Measurements from ENCODE around the gene CACNA1I. TPM values are rescaled to one million over a fixed set of nuclear protein-coding genes. Genes with fewer than 3 reads are reported as not detected.
"Not testable (repeated sequence)": the region's sequence is repeated elsewhere in the genome, so short reads cannot be mapped to it uniquely, and the experiment has no call there.

The CACNA1I gene
- total RNA-seq, 2 donors from 2014 or later, result 20.3 to 27.9 TPM

DNA sequence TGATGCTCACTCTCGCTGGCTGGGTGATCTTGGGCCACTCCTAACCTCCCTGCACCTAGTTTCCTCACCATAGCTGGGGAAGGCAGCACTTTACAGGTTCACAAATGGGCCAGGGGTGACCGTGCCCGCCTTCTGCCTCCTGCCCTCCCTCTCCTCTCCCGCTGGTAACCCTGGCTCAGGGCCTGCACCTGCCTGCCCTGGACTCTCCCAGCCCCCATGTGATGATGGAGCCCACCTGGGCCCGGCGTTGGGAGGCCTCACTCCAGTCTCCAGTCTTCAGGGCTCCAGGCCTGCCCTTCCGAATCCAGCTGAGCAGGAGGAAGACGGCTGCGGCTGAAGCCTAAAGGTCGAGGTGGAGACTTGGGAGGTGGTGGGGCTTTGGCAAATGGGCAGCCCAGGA lies 152.9 kb downstream of the CACNA1I start:
- peaks cover 7% of the 10 kb centered on the region for H3K4me1 Mint-ChIP-seq
- DNase-seq, result no peak
- no peaks in the 10 kb centered on the region for H3K36me3 Mint-ChIP-seq (ENCODE audit: low read depth)
- no peak overlapping the region for H3K27ac Mint-ChIP-seq
- no peak for ATAC-seq
- no peaks in the 10 kb centered on the region for H3K27me3 Mint-ChIP-seq
- H3K4me3 Mint-ChIP-seq, result no peak overlapping the region
- no peaks in the 10 kb centered on the region for H3K9me3 ChIP-seq (ENCODE audit: control insufficient read depth, low read length, poor library complexity, severe bottlenecking)

DNA sequence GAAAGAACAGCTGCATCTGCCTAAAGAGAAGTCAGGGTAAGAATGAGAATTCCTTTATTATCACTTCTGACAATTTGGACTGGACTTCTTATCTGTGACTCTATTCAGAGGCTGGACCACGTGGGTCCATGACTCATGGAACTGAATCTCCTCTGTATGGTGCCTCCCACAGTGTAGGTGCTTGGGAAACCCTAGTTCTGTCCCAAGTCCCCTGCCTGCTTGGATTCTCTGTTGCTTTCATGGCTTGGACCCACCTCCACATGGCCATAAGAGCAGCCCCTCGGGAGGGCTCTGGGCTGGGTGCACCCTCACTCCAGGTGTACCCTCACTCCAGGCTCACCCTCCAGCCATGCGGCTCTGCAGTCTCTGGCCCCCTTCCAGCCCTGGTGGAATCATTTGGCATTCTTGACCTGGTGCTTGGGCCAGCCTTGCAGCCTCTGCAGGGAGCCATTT lies 153.4 kb downstream of the CACNA1I start:
- DNase-seq (no peak), ATAC-seq (no peak)
- H3K9me3 ChIP-seq (ENCODE audit: control insufficient read depth, low read length, poor library complexity, severe bottlenecking), result no peaks in the 10 kb centered on the region
- no peaks in the 10 kb centered on the region for H3K27me3 Mint-ChIP-seq
- no peak overlapping the region for H3K27ac Mint-ChIP-seq
- no peak overlapping the region for H3K4me3 Mint-ChIP-seq
- H3K36me3 Mint-ChIP-seq (ENCODE audit: low read depth), result no peaks in the 10 kb centered on the region
- peaks cover 7% of the 10 kb centered on the region for H3K4me1 Mint-ChIP-seq

DNA sequence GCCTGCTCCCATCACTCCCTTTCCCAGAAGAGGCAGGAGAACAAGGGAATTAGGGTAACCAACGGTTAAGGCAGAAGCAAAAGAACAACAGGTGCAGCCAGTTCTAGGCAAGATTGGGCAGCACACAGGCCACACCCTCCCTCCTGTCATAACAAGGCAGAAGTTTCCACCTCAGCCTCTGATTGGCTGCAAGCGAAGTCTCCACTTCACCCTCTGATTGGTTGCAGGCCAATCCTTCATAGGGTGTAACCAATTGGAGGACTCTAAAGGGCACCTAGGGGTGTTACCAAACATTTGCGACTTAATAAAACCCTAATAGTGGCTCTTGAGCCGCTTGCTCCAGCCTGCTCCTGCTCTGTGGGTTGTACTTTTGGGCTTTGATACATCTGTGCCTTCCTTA lies 153.8 kb downstream of the CACNA1I start:
- no peak overlapping the region for H3K27ac Mint-ChIP-seq
- H3K36me3 Mint-ChIP-seq (ENCODE audit: low read depth), result no peaks in the 10 kb centered on the region
- no peaks in the 10 kb centered on the region for H3K27me3 Mint-ChIP-seq
- DNase-seq (no peak), ATAC-seq (no peak)
- peaks cover 7% of the 10 kb centered on the region for H3K4me1 Mint-ChIP-seq
- no peak overlapping the region for H3K4me3 Mint-ChIP-seq
- no peaks in the 10 kb centered on the region for H3K9me3 ChIP-seq (ENCODE audit: control insufficient read depth, low read length, poor library complexity, severe bottlenecking)

DNA sequence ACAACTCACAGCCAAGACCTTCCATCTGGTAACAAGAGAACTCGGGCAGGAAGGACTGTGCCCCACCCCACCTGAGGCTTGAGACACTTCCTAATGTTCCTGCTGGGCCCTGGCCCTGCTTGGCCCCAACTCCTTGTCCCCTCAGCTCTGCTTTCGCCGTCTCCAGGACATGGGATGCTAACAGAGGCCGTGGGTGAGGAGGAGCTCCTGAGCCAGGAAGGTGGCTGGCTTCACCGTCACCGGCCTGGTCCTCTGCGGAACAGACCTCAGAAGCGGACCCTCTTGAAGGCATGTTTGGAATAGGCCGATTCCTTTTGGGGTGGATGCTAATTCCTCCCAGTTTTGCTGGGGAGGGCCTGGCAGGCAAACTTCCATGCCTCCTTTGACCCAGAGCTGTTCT lies 154.3 kb downstream of the CACNA1I start:
- Mint-ChIP-seq H3K27ac (no peak overlapping the region), H3K36me3 (ENCODE audit: low read depth) (no peaks in the 10 kb centered on the region), H3K4me3 (no peak overlapping the region), H3K27me3 (no peaks in the 10 kb centered on the region), H3K4me1 (peaks cover 7% of the 10 kb centered on the region)
- ATAC-seq (no peak), DNase-seq (no peak)
- H3K9me3 ChIP-seq (ENCODE audit: control insufficient read depth, low read length, poor library complexity, severe bottlenecking), result no peaks in the 10 kb centered on the region

DNA sequence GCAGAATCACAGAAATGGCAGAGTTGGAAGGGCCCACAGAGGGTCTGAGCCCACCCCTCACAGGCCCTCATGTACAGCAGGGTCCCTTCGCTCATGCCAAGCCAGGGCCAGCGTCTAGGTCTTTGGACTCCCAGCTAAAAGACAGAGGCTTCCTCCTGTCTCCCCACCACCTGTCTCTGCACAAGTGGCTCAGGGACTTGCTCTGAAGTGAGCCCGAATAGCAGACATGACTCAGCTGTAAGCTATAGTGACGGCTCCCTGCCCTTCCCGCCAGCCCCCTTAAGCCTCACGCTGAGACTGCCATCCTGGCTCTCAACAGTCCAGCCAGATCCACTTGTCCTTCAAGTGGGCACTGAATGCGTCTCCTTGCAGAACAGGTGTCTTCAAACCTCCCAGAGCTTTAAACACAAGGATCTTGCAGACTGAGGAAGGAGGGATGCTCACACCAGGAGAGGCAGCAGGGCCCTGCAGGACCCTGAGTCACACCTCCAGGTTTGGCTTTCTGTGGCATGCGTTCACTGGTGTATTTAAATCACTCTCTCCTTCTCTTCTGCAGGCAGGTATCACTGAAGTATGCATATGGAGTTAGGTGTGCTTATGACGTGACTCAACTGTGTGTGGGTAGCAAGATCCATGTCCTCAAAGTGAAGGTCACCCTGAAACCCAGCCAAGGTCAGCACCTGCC lies 154.9 kb downstream of the CACNA1I start:
- DNase-seq (no peak), ATAC-seq (no peak)
- no peak overlapping the region for H3K4me3 Mint-ChIP-seq
- no peaks in the 10 kb centered on the region for H3K36me3 Mint-ChIP-seq (ENCODE audit: low read depth)
- H3K27me3 Mint-ChIP-seq, result no peaks in the 10 kb centered on the region
- peaks cover 5% of the 10 kb centered on the region for H3K4me1 Mint-ChIP-seq
- no peaks in the 10 kb centered on the region for H3K9me3 ChIP-seq (ENCODE audit: control insufficient read depth, low read length, poor library complexity, severe bottlenecking)
- no peak overlapping the region for H3K27ac Mint-ChIP-seq

DNA sequence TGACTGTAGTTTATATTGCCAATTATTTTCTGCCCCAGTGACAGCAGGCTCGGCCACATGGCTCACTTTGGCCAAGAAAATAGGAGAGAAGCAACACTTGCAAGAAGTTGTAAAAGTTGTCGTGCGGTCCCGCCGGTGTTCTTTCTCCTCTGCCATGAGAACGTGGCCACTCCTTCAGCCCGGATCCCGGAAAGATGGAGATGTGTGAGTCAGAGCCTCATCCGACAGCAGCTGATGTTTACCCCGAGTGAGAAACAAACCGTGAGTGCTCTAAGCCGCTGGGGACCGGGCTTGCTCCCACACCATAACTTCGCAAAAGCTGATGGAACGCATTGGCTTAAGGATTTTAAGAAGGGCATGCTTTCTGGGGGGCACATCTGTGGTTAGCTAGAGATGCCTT lies 157.0 kb downstream of the CACNA1I start:
- no peak for ATAC-seq
- no peaks in the 10 kb centered on the region for H3K36me3 Mint-ChIP-seq (ENCODE audit: low read depth)

DNA sequence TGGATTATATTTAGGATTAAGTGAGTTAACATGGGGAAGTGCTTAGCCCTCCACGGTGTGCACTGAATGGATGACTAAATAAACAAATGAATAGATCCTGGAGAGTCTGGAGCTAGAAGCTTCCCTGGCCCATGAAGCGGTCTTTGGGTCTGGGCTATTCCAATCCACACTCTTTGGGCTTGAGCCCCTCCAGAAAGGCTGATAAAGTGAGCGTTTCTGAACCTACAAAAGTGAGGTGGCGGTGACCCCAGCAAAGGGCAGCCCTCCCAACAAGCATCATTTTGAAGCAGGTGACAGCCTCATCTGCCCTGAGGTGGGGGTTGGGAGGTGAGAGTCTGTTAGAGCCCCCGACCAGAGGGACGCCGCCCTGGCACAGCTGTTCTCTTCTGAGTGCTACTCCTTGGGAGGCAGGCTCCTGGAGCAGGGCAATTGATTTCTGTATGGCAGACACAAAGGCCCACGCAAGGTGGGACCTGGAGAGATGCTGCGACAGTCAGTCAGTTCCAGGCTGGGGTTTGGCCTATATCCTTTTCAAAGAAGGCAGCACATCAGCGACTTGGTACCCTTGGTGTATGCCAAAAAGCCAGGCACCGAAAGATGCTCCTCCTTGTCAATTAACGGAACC lies 157.8 kb downstream of the CACNA1I start:
- no peaks in the 10 kb centered on the region for H3K9me3 ChIP-seq (ENCODE audit: control insufficient read depth, low read length, poor library complexity, severe bottlenecking)
- no peaks in the 10 kb centered on the region for H3K4me1 Mint-ChIP-seq
- DNase-seq, result no peak

More for the DNA sequence above, 157.0 kb downstream of the CACNA1I start:
- H3K27ac Mint-ChIP-seq, result no peak overlapping the region
- H3K4me1 Mint-ChIP-seq, result no peaks in the 10 kb centered on the region
- DNase-seq, result no peak
- no peak overlapping the region for H3K4me3 Mint-ChIP-seq
- no peaks in the 10 kb centered on the region for H3K9me3 ChIP-seq (ENCODE audit: control insufficient read depth, low read length, poor library complexity, severe bottlenecking)
- peaks cover under 1% of the 10 kb centered on the region for H3K27me3 Mint-ChIP-seq

DNA sequence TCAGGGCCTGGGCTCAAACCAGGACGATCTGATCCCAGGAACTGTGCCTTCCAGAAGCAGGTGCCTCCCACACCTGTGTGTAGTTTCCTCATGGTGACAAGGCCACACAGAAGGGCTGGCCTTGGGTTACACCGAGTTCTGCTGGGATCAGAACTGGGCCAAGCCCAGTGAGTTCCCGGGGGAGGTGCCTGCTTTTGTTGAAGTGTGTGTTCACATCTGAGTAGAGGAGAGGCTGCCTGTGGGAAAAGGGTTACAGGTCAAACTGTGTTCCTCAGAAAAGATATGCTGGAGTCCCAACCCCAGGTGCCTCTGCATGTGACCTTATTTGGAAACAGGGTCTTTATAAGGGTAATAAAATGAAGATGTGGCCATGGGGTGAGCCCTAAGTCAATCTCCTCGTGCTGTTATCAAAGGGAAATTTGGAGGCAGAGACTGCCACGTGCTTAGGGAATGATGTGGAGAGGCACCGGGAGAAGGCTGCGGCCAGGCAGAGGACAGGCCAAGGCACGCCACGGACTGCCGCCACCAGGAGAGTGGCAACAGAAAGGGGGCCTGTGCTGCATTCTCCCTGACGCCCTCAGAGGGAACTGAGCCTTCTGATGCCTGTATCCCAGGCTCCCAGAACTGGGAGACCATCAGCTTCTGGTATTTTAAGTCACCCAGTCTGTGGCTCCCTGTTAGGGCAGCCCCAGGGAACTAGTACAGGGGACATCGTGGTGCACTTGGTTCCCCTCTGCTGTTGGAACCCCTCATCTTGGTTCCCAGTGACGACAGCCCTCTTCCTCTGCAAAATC lies 158.8 kb downstream of the CACNA1I start:
- Mint-ChIP-seq H3K27me3 (peaks cover 9% of the 10 kb centered on the region), H3K4me1 (no peaks in the 10 kb centered on the region), H3K27ac (no peak overlapping the region), H3K4me3 (no peak overlapping the region), H3K36me3 (ENCODE audit: low read depth) (no peaks in the 10 kb centered on the region)
- ATAC-seq, result no peak
- no peaks in the 10 kb centered on the region for H3K9me3 ChIP-seq (ENCODE audit: control insufficient read depth, low read length, poor library complexity, severe bottlenecking)
- no peak for DNase-seq

More for the DNA sequence above, 157.8 kb downstream of the CACNA1I start:
- H3K27ac Mint-ChIP-seq, result no peak overlapping the region
- no peak for ATAC-seq
- no peaks in the 10 kb centered on the region for H3K36me3 Mint-ChIP-seq (ENCODE audit: low read depth)
- no peak overlapping the region for H3K4me3 Mint-ChIP-seq
- peaks cover 9% of the 10 kb centered on the region for H3K27me3 Mint-ChIP-seq

DNA sequence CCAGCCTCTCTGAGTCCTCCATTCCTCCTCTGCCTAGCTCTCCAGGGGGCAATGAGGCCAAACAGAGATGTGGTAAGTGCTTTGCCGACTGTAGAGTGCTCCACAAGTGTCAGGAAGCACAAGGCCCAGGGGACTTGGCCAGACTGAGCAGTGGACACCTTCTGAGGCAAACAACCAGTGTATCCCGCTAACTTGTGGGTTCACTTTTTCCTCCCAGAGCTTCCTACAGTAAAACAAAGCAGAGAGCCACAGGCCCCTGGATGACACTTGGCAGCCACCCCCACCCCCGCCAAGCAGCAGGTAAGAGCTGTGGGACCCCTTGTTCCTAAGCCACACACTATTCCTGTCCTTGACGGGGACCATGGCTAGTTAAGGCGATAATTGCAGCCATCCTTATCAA lies 160.9 kb downstream of the CACNA1I start:
- ATAC-seq, result no peak

DNA sequence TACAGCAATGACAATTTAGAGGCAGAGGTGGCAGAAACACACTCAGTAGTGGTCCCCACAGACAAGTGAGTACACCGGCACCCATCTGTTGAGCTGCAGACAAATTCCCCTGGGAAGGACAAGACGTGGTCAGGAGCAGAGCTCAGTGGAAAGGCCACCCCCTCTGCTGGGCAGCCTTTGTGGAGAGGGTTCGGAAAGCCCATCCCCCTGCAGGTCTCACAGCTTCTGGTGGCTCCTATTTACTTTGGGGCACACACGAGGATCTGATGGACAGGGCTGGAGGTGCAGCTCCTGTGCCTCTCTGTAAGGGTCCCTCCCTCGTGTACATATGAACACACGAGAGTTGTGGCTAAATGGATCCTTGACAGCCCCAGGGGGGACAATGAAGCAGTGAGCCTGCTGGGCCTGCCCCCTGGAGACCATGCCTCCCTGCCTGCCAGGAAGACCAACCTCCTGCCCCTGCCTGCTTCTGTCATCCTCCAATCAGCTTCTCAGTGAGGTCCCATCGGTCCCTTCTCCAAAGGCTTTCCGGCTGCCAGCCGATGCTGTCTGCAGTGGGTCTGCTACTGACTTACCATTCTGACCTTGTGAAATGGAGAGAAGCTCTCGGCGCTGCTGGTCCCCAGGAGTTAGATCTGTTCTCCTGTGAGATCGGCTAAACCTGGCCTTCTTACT lies 161.5 kb downstream of the CACNA1I start:
- Mint-ChIP-seq H3K4me1 (no peaks in the 10 kb centered on the region), H3K4me3 (no peak overlapping the region), H3K36me3 (ENCODE audit: low read depth) (no peaks in the 10 kb centered on the region), H3K27ac (no peak overlapping the region), H3K27me3 (peaks cover 21% of the 10 kb centered on the region)
- no peaks in the 10 kb centered on the region for H3K9me3 ChIP-seq (ENCODE audit: control insufficient read depth, low read length, poor library complexity, severe bottlenecking)
- ATAC-seq, result no peak
- no peak for DNase-seq

More for the DNA sequence above, 160.9 kb downstream of the CACNA1I start:
- Mint-ChIP-seq H3K27me3 (peaks cover 18% of the 10 kb centered on the region), H3K4me1 (no peaks in the 10 kb centered on the region), H3K27ac (no peak overlapping the region), H3K36me3 (ENCODE audit: low read depth) (no peaks in the 10 kb centered on the region), H3K4me3 (no peak overlapping the region)
- no peaks in the 10 kb centered on the region for H3K9me3 ChIP-seq (ENCODE audit: control insufficient read depth, low read length, poor library complexity, severe bottlenecking)
- DNase-seq, result no peak

DNA sequence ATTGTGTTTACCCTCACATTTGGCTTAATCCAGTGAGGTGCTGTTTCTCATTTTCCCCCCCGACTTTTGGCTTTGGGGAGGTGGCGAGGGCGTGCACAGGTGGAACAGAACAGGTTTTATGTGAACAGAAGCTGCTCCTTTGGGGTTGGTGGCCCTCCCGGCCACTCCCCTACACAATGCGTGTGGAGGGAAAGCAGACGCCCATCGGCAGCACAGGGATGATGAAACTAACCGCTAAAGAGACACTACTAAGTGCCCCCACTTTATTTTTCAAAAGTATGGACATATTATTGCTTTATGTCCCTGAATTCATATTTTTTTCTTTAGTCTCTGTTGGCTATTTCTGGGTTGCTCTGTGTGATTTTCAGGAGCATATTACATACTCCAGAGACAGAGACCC lies 162.1 kb downstream of the CACNA1I start:
- peaks cover 25% of the 10 kb centered on the region for H3K27me3 Mint-ChIP-seq
- ATAC-seq (no peak), DNase-seq (no peak)
- no peaks in the 10 kb centered on the region for H3K36me3 Mint-ChIP-seq (ENCODE audit: low read depth)
- H3K4me1 Mint-ChIP-seq, result no peaks in the 10 kb centered on the region
- H3K27ac Mint-ChIP-seq, result no peak overlapping the region
- H3K9me3 ChIP-seq (ENCODE audit: control insufficient read depth, low read length, poor library complexity, severe bottlenecking), result no peaks in the 10 kb centered on the region
- H3K4me3 Mint-ChIP-seq, result no peak overlapping the region

DNA sequence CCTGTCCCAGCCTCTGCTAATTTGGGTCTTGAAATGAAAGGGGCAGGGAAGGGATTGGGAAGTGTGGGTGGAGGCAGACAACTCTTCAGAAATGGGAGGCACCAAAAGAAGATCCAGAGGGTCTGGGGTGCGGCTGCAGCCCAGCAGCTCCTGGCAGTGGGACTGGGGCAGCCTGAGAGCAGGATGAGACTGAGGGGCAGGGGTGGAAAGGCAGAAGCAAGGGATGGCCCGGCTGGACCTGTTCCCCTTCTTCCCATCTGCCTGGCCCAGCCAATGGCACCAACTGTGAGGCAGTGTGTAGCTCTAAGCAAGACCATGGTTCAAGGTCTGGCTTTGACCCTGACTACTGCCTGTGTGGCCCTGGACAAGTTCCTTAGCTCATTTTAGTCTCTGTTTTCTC lies 162.6 kb downstream of the CACNA1I start:
- no peak for DNase-seq
- peaks cover 31% of the 10 kb centered on the region for H3K27me3 Mint-ChIP-seq

DNA sequence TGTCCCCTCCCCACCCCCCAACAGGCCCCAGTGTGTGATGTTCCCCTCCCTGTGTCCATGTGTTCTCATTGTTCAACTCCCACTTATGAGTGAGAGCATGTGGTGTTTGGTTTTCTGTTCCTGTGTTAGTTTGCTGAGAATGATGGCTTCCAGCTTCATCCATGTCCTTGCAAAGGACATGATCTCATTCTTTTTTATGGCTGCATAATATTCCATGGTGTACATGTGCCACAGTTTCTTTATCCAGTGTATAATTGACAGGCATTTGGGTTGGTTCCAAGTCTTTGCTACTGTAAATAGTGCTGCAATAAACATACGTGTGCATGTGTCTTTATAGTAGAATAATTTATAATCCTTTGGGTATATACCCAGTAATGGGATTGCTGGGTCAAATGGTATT lies 163.5 kb downstream of the CACNA1I start:
- H3K27me3 Mint-ChIP-seq, result peaks cover 33% of the 10 kb centered on the region
- not testable (repeated sequence) for ATAC-seq

More for the DNA sequence above, 162.6 kb downstream of the CACNA1I start:
- Mint-ChIP-seq H3K4me3 (no peak overlapping the region), H3K4me1 (no peaks in the 10 kb centered on the region), H3K27ac (no peak overlapping the region), H3K36me3 (ENCODE audit: low read depth) (no peaks in the 10 kb centered on the region)
- ATAC-seq, result no peak
- no peaks in the 10 kb centered on the region for H3K9me3 ChIP-seq (ENCODE audit: control insufficient read depth, low read length, poor library complexity, severe bottlenecking)

More for the DNA sequence above, 163.5 kb downstream of the CACNA1I start:
- DNase-seq; H3K36me3 Mint-ChIP-seq (ENCODE audit: low read depth); H3K27ac Mint-ChIP-seq; H3K9me3 ChIP-seq (ENCODE audit: control insufficient read depth, low read length, poor library complexity, severe bottlenecking); H3K4me1 Mint-ChIP-seq; H3K4me3 Mint-ChIP-seq: not testable (repeated sequence)
